ENCODE data around the gene AVEN. TPM values are rescaled to one million over a fixed set of nuclear protein-coding genes. Genes with fewer than 3 reads are reported as not detected.

Gene AVEN
- total and polyA plus RNA-seq, 9 of the 15 experiments (the other 6 are each of a cell fraction or from before 2014, with no cell fraction given), result 1.5 to 6.4 (median 4.7) TPM

DNA sequence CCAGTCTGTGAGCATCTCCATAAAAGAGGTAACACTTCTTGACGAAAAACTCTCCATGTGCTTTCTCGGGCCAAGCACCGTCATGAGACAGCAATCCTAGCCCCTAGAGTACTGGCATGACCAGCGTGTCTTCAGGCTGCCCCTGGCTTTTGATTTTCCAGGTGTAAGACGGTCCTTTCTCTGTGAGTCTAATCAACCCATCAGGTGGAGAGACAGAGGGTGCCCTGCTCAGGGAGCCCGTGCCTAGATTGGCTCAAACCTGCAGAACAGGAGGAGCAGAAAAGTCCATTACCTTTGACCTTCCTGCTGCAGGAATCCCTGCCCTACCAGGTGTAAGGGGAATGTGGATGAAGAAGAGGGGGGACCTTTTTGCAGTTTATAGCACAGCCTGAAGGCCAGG lies 180.2 kb downstream of the AVEN start:
- ChIA-PET POLR2A (interaction anchor here (0.8 kb wide), 1 partner anchor 1163 kb away, joined by 3 read pairs; no protein-coding TSS in a partner anchor), CTCF (ENCODE audit: low intra/inter-chr PET ratio) (no interaction called here)
- no peaks in the 10 kb centered on the region for H4K20me1 ChIP-seq (replicated peaks; ENCODE audit: control insufficient read depth, insufficient read depth, low read length)
- FAIRE-seq (no peak), ATAC-seq (no peak), DNase-seq (ENCODE audit: extremely low read depth in 1 of 4, low spot score in 3 of 4) (no peak)
- H3K4me3 ChIP-seq, result no peak overlapping the region
- H3K27me3 ChIP-seq (ENCODE audit: control insufficient read depth in 2 of 2, insufficient read depth in 2 of 2, low read length in 2 of 2), result peaks cover 12 to 18% of the 10 kb centered on the region in 2 experiments; a peak in 4 of 5 replicates
- H2AFZ ChIP-seq (ENCODE audit: low read depth, low read length), result no peak overlapping the region
- H3K9me3 ChIP-seq (replicated peaks; ENCODE audit: control insufficient read depth, insufficient read depth, low read depth, low read length), result no peaks in the 10 kb centered on the region
- intact Hi-C loops (cut with micrococcal nuclease), result no loop called here
- no peak overlapping the region for H3K4me2 ChIP-seq (ENCODE audit: insufficient read depth, low read length)
- H3K36me3 ChIP-seq (ENCODE audit: control insufficient read depth, insufficient read depth, low read length), result no peaks in the 10 kb centered on the region
- H3K79me2 ChIP-seq (ENCODE audit: control insufficient read depth, insufficient read depth, low read length), result no peaks in the 10 kb centered on the region
- BruUV-seq (replicated peaks), result no TSS peak
- H3K27ac ChIP-seq (ENCODE audit: extremely low read depth, low read depth, low read length), result no peak overlapping the region
- in situ Hi-C loops (cut with MboI), result no loop called here
- H3K4me1 ChIP-seq (replicated peaks in 1 of 2; ENCODE audit: control insufficient read depth in 2 of 2, insufficient read depth in 2 of 2, low read length in 2 of 2), result no peaks in the 10 kb centered on the region
- H3K9me1 ChIP-seq (ENCODE audit: control insufficient read depth, insufficient read depth, low read length), result no peaks in the 10 kb centered on the region
- H3K9ac ChIP-seq (ENCODE audit: insufficient read depth in 1 of 2, low read depth in 2 of 2, low read length in 2 of 2), result no peak overlapping the region
- WGBS (ENCODE audit: insufficient coverage, low coverage, missing lambda C conversion rate), result 0% methylated on average over 6 of the region's 6 CpGs
- TF ChIP-seq EZH2 (IDR thresholded peaks at IDR 0.05; ENCODE audit: borderline replicate concordance, low read depth, low read length) (no peak), USF1 (CRISPR knock-in tag; IDR thresholded peaks at IDR 0.05) (no peak), ETV6 (IDR thresholded peaks at IDR 0.05; ENCODE audit: borderline replicate concordance in 1 of 2, low read depth in 2 of 2, low read length in 1 of 2) (no peak), ETV6 (CRISPR knock-in tag; IDR thresholded peaks at IDR 0.05; ENCODE audit: borderline replicate concordance) (no peak), LEF1 (IDR thresholded peaks at IDR 0.05) (no peak), TCF7L2 (IDR thresholded peaks at IDR 0.05; ENCODE audit: low read depth, low read length) (no peak), CXXC5 (CRISPR knock-in tag; IDR thresholded peaks at IDR 0.05) (no peak), RAD21 (CRISPR knock-in tag; conservative IDR thresholded peaks at IDR 0.05 in 1 of 2, IDR thresholded peaks at IDR 0.05 in 1 of 2) (no peak), ZNF785 (CRISPR knock-in tag; IDR thresholded peaks at IDR 0.05) (no peak), SOX6 (IDR thresholded peaks at IDR 0.05) (no peak), RBM14 (IDR thresholded peaks at IDR 0.05; ENCODE audit: borderline replicate concordance, insufficient read depth, low read depth, low read length) (no peak), SIN3B (IDR thresholded peaks at IDR 0.05; ENCODE audit: low read depth) (no peak), ARNT (IDR thresholded peaks at IDR 0.05) (no peak), ELF1 (tag; IDR thresholded peaks at IDR 0.05) (no peak)
- TF ChIP-seq, protein P1, sequence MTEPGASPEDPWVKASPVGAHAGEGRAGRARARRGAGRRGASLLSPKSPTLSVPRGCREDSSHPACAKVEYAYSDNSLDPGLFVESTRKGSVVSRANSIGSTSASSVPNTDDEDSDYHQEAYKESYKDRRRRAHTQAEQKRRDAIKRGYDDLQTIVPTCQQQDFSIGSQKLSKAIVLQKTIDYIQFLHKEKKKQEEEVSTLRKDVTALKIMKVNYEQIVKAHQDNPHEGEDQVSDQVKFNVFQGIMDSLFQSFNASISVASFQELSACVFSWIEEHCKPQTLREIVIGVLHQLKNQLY (CRISPR knock-in tag; conservative IDR thresholded peaks at IDR 0.05), result no peak
- TF ChIP-seq, protein P2, sequence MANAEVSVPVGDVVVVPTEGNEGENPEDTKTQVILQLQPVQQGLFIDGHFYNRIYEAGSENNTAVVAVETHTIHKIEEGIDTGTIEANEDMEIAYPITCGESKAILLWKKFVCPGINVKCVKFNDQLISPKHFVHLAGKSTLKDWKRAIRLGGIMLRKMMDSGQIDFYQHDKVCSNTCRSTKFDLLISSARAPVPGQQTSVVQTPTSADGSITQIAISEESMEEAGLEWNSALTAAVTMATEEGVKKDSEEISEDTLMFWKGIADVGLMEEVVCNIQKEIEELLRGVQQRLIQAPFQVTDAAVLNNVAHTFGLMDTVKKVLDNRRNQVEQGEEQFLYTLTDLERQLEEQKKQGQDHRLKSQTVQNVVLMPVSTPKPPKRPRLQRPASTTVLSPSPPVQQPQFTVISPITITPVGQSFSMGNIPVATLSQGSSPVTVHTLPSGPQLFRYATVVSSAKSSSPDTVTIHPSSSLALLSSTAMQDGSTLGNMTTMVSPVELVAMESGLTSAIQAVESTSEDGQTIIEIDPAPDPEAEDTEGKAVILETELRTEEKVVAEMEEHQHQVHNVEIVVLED (CRISPR knock-in tag; IDR thresholded peaks at IDR 0.05), result no peak
- TF ChIP-seq, protein P3, sequence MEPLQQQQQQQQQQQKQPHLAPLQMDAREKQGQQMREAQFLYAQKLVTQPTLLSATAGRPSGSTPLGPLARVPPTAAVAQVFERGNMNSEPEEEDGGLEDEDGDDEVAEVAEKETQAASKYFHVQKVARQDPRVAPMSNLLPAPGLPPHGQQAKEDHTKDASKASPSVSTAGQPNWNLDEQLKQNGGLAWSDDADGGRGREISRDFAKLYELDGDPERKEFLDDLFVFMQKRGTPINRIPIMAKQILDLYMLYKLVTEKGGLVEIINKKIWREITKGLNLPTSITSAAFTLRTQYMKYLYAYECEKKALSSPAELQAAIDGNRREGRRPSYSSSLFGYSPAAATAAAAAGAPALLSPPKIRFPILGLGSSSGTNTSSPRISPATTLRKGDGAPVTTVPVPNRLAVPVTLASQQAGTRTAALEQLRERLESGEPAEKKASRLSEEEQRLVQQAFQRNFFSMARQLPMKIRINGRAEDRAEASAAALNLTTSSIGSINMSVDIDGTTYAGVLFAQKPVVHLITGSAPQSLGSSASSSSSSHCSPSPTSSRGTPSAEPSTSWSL (CRISPR knock-in tag; IDR thresholded peaks at IDR 0.05; ENCODE audit: borderline replicate concordance), result no peak
- TF ChIP-seq, protein P4, sequence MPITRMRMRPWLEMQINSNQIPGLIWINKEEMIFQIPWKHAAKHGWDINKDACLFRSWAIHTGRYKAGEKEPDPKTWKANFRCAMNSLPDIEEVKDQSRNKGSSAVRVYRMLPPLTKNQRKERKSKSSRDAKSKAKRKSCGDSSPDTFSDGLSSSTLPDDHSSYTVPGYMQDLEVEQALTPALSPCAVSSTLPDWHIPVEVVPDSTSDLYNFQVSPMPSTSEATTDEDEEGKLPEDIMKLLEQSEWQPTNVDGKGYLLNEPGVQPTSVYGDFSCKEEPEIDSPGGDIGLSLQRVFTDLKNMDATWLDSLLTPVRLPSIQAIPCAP (CRISPR knock-in tag; IDR thresholded peaks at IDR 0.05; ENCODE audit: borderline replicate concordance), result no peak
